ENCODE measurements around the gene DPP8. TPM values are rescaled to one million over a fixed set of nuclear protein-coding genes. Genes with fewer than 3 reads are reported as not detected.

The DPP8 gene
- total and polyA plus RNA-seq, 4 donors, result 30.3 to 106 (median 38.1) TPM

- no peaks in the 10 kb centered on the region for H3K27me3 ChIP-seq (ENCODE audit: control insufficient read depth, insufficient read depth, low read length)
- H3K27ac ChIP-seq (ENCODE audit: low read depth, low read length), result no peak overlapping the region
- no peak overlapping the region for H3K4me3 ChIP-seq (ENCODE audit: low read depth, low read length)
- no peaks in the 10 kb centered on the region for H3K4me1 ChIP-seq (ENCODE audit: control insufficient read depth, insufficient read depth, low read length)
- peaks cover 43% of the 10 kb centered on the region for H3K36me3 ChIP-seq (ENCODE audit: control insufficient read depth, insufficient read depth, low read length)
- 100% methylated on average over 5 of the region's 6 CpGs for WGBS (ENCODE audit: insufficient coverage)
- no peak for DNase-seq (ENCODE audit: low read depth in 4 of 6, low spot score in 6 of 6)
- no peaks in the 10 kb centered on the region for H3K9me3 ChIP-seq (ENCODE audit: control insufficient read depth, insufficient read depth, low read length)
Observed at GRCh38 chr15:65451989-65452388, 65.5 kb downstream of the DPP8 start.

- Histone ChIP-seq H3K4me3 (ENCODE audit: low read depth, low read length) (no peak overlapping the region), H3K27ac (ENCODE audit: low read depth, low read length) (no peak overlapping the region), H3K27me3 (ENCODE audit: control insufficient read depth, insufficient read depth, low read length) (no peaks in the 10 kb centered on the region), H3K4me1 (ENCODE audit: control insufficient read depth, insufficient read depth, low read length) (no peaks in the 10 kb centered on the region), H3K9me3 (ENCODE audit: control insufficient read depth, insufficient read depth, low read length) (no peaks in the 10 kb centered on the region), H3K36me3 (ENCODE audit: control insufficient read depth, insufficient read depth, low read length) (peaks cover 37% of the 10 kb centered on the region)
- DNase-seq (ENCODE audit: low read depth in 4 of 6, low spot score in 6 of 6), result no peak
Observed at GRCh38 chr15:65450556-65450955, 66.9 kb downstream of the DPP8 start.

- Histone ChIP-seq H3K4me1 (ENCODE audit: control insufficient read depth, insufficient read depth, low read length) (no peaks in the 10 kb centered on the region), H3K27ac (ENCODE audit: low read depth, low read length) (no peak overlapping the region), H3K4me3 (ENCODE audit: low read depth, low read length) (no peak overlapping the region), H3K9me3 (ENCODE audit: control insufficient read depth, insufficient read depth, low read length) (no peaks in the 10 kb centered on the region), H3K36me3 (ENCODE audit: control insufficient read depth, insufficient read depth, low read length) (peaks cover 11% of the 10 kb centered on the region), H3K27me3 (ENCODE audit: control insufficient read depth, insufficient read depth, low read length) (no peaks in the 10 kb centered on the region)
- WGBS (ENCODE audit: insufficient coverage), result no CpG with 5 or more reads among the region's 2 CpGs
- DNase-seq (ENCODE audit: low read depth in 4 of 6, low spot score in 6 of 6), result no peak
Observed at GRCh38 chr15:65447145-65447544, 70.3 kb downstream of the DPP8 start.

GRCh38 chr15:65434201-65434600 is 83.3 kb downstream of the DPP8 start:
- H3K27ac ChIP-seq (ENCODE audit: low read depth, low read length), result no peak overlapping the region
- no peaks in the 10 kb centered on the region for H3K36me3 ChIP-seq (ENCODE audit: control insufficient read depth, insufficient read depth, low read length)
- no peaks in the 10 kb centered on the region for H3K9me3 ChIP-seq (ENCODE audit: control insufficient read depth, insufficient read depth, low read length)
- H3K4me1 ChIP-seq (ENCODE audit: control insufficient read depth, insufficient read depth, low read length), result no peaks in the 10 kb centered on the region
- no peaks in the 10 kb centered on the region for H3K27me3 ChIP-seq (ENCODE audit: control insufficient read depth, insufficient read depth, low read length)
- WGBS (ENCODE audit: insufficient coverage), result 77% methylated on average over 11 of the region's 11 CpGs
- DNase-seq (ENCODE audit: low read depth in 4 of 6, low spot score in 6 of 6), result no peak
- no peak overlapping the region for H3K4me3 ChIP-seq (ENCODE audit: low read depth, low read length)

- H3K27ac ChIP-seq (ENCODE audit: low read depth, low read length), result no peak overlapping the region
- no peaks in the 10 kb centered on the region for H3K4me1 ChIP-seq (ENCODE audit: control insufficient read depth, insufficient read depth, low read length)
- H3K9me3 ChIP-seq (ENCODE audit: control insufficient read depth, insufficient read depth, low read length), result no peaks in the 10 kb centered on the region
- no peak overlapping the region for H3K4me3 ChIP-seq (ENCODE audit: low read depth, low read length)
- no peaks in the 10 kb centered on the region for H3K36me3 ChIP-seq (ENCODE audit: control insufficient read depth, insufficient read depth, low read length)
- H3K27me3 ChIP-seq (ENCODE audit: control insufficient read depth, insufficient read depth, low read length), result no peaks in the 10 kb centered on the region
- no peak for DNase-seq (ENCODE audit: low read depth in 4 of 6, low spot score in 6 of 6)
Observed at GRCh38 chr15:65431731-65432130, 85.8 kb downstream of the DPP8 start.

GRCh38 chr15:65426216-65426853 is 91.2 kb downstream of the DPP8 start:
- no peak overlapping the region for H3K4me3 ChIP-seq (ENCODE audit: low read depth, low read length)
- no peaks in the 10 kb centered on the region for H3K27me3 ChIP-seq (ENCODE audit: control insufficient read depth, insufficient read depth, low read length)
- H3K27ac ChIP-seq (ENCODE audit: low read depth, low read length), result no peak overlapping the region
- H3K9me3 ChIP-seq (ENCODE audit: control insufficient read depth, insufficient read depth, low read length), result no peaks in the 10 kb centered on the region
- 89% methylated on average over 2 of the region's 2 CpGs for WGBS (ENCODE audit: insufficient coverage)
- peaks cover 17% of the 10 kb centered on the region for H3K4me1 ChIP-seq (ENCODE audit: control insufficient read depth, insufficient read depth, low read length)
- no peak for DNase-seq (ENCODE audit: low read depth in 4 of 6, low spot score in 6 of 6)
- H3K36me3 ChIP-seq (ENCODE audit: control insufficient read depth, insufficient read depth, low read length), result no peaks in the 10 kb centered on the region

GRCh38 chr15:65424683-65425082 is 92.8 kb downstream of the DPP8 start:
- no peak overlapping the region for H3K27ac ChIP-seq (ENCODE audit: low read depth, low read length)
- peaks cover 3% of the 10 kb centered on the region for H3K27me3 ChIP-seq (ENCODE audit: control insufficient read depth, insufficient read depth, low read length)
- DNase-seq (ENCODE audit: low read depth in 4 of 6, low spot score in 6 of 6), result no peak
- H3K9me3 ChIP-seq (ENCODE audit: control insufficient read depth, insufficient read depth, low read length), result no peaks in the 10 kb centered on the region
- 77% methylated on average over 5 of the region's 5 CpGs for WGBS (ENCODE audit: insufficient coverage)
- H3K4me3 ChIP-seq (ENCODE audit: low read depth, low read length), result no peak overlapping the region
- H3K4me1 ChIP-seq (ENCODE audit: control insufficient read depth, insufficient read depth, low read length), result peaks cover 26% of the 10 kb centered on the region
- no peaks in the 10 kb centered on the region for H3K36me3 ChIP-seq (ENCODE audit: control insufficient read depth, insufficient read depth, low read length)

- Histone ChIP-seq H3K36me3 (ENCODE audit: control insufficient read depth, insufficient read depth, low read length) (no peaks in the 10 kb centered on the region), H3K4me3 (ENCODE audit: low read depth, low read length) (no peak overlapping the region), H3K4me1 (ENCODE audit: control insufficient read depth, insufficient read depth, low read length) (peaks cover 26% of the 10 kb centered on the region), H3K9me3 (ENCODE audit: control insufficient read depth, insufficient read depth, low read length) (no peaks in the 10 kb centered on the region), H3K27me3 (ENCODE audit: control insufficient read depth, insufficient read depth, low read length) (peaks cover 3% of the 10 kb centered on the region), H3K27ac (ENCODE audit: low read depth, low read length) (no peak overlapping the region)
- 88% methylated on average over 7 of the region's 9 CpGs for WGBS (ENCODE audit: insufficient coverage)
- DNase-seq (ENCODE audit: low read depth in 4 of 6, low spot score in 6 of 6), result peak in 1 of 6 donors; percentile 3
Observed at GRCh38 chr15:65423976-65424679, 93.4 kb downstream of the DPP8 start.

GRCh38 chr15:65423150-65423975 is 94.1 kb downstream of the DPP8 start:
- H3K4me1 ChIP-seq (ENCODE audit: control insufficient read depth, insufficient read depth, low read length), result peaks cover 26% of the 10 kb centered on the region
- H3K4me3 ChIP-seq (ENCODE audit: low read depth, low read length), result peak overlapping the region; percentile 43
- peaks cover 3% of the 10 kb centered on the region for H3K27me3 ChIP-seq (ENCODE audit: control insufficient read depth, insufficient read depth, low read length)
- 17% methylated on average over 26 of the region's 28 CpGs for WGBS (ENCODE audit: insufficient coverage)
- peak overlapping the region; percentile 47 for H3K27ac ChIP-seq (ENCODE audit: low read depth, low read length)
- no peaks in the 10 kb centered on the region for H3K9me3 ChIP-seq (ENCODE audit: control insufficient read depth, insufficient read depth, low read length)
- DNase-seq (ENCODE audit: low read depth in 4 of 6, low spot score in 6 of 6), result peak in 2 of 6 donors; percentile 32 to 33
- H3K36me3 ChIP-seq (ENCODE audit: control insufficient read depth, insufficient read depth, low read length), result no peaks in the 10 kb centered on the region

Data from spinal cord (tissue), 10 donors.